Right ventricle myocardium superior (tissue), 1 donor: ENCODE results near the gene BTBD17. TPM values are rescaled to one million over a fixed set of nuclear protein-coding genes. Genes with fewer than 3 reads are reported as not detected.

ENCODE experiments used
- ATAC-seq: fragments of 200-7000 bp; cut with Tn5 transposase; one replicate; pipeline ENCODE4 v1.9.1; 2020; ENCODE audit warnings: mild to moderate bottlenecking; ENCODE audit not compliant: poor library complexity
- DNase-seq: peaks from one replicate; pipeline ENCODE4 v3.0.0-alpha.2; 2020
- intact Hi-C: fragments of 100-400 bp; cut with DNase I; formaldehyde crosslinking; loops from one replicate; pipeline ENCODE4 v1.11.2; 2022
- total RNA-seq: library from RNA; stranded (reverse); fragmentation: NEBNext Ultra II Directional; extraction: Animal tissue kit (Norgen Biotek cat#: 25700); gene quantifications from one replicate; pipeline ENCODE4 v1.2.1, GENCODE V29; 2021
- donor health status: DM: no; HTN: yes; CAD: no; lungs with severe emphysema.

BTBD17 gene
- total RNA-seq, 1 donor from 2014 or later, result not detected

- intact Hi-C loops, result no loop called here
- ATAC-seq, result peak; percentile 90
- DNase-seq, result peak; percentile 68
These were observed 35.8 kb downstream of the BTBD17 start, which contains the start of gene KIF19 for GRCh38 chr17:74325743-74326379. TSS of gene KIF19 (plus strand) at chr17:74326226. CDS start at chr17:74326350, 124 bp downstream.

GRCh38 chr17:74325376-74325742 is 36.3 kb downstream of the BTBD17 start:
- intact Hi-C loops, result no loop called here
- ATAC-seq (peak; percentile 61), DNase-seq (no peak)

- DNase-seq (no peak), ATAC-seq (no peak)
- intact Hi-C loops, result no loop called here
These were observed 37.1 kb downstream of the BTBD17 start for GRCh38 chr17:74324521-74324920.

- DNase-seq (no peak), ATAC-seq (no peak)
- intact Hi-C loops, result no loop called here
These were observed 43.3 kb downstream of the BTBD17 start for GRCh38 chr17:74318391-74318790.

GRCh38 chr17:74317071-74317470 is 44.6 kb downstream of the BTBD17 start:
- no peak for ATAC-seq
- no peak for DNase-seq
- intact Hi-C loops, result no loop called here

- no peak for DNase-seq
- no peak for ATAC-seq
- intact Hi-C loops, result no loop called here
These were observed 45.4 kb downstream of the BTBD17 start for GRCh38 chr17:74316220-74316619.

- DNase-seq (no peak), ATAC-seq (no peak)
- intact Hi-C loops, result no loop called here
These were observed 46.8 kb downstream of the BTBD17 start for GRCh38 chr17:74314877-74315276.

DNA sequence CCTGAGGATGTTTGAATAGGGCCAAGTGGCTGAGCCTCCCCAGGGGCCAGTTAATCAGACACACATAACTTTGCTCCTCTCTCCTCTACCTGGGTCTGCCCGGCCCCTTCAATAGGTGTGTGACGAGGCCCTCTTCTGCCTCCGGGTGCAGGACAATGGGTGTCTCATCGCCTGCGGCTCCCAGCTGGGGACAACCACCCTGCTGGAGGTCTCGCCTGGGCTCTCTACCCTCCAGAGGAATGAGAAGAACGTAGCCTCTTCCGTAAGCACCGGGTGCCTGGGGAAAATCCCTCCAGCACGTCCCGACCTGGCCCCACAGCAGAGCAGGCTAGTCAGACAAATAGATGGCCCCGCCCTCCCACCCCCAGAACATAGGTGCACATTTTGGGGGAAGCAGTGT is 51.8 kb downstream of the BTBD17 start:
- DNase-seq (no peak), ATAC-seq (no peak)
- intact Hi-C loops, result loop anchor here (5.0 to 10.0 kb wide), 3 partner anchors 52 to 185 kb away; partner anchors contain the start of gene BTBD17

DNA sequence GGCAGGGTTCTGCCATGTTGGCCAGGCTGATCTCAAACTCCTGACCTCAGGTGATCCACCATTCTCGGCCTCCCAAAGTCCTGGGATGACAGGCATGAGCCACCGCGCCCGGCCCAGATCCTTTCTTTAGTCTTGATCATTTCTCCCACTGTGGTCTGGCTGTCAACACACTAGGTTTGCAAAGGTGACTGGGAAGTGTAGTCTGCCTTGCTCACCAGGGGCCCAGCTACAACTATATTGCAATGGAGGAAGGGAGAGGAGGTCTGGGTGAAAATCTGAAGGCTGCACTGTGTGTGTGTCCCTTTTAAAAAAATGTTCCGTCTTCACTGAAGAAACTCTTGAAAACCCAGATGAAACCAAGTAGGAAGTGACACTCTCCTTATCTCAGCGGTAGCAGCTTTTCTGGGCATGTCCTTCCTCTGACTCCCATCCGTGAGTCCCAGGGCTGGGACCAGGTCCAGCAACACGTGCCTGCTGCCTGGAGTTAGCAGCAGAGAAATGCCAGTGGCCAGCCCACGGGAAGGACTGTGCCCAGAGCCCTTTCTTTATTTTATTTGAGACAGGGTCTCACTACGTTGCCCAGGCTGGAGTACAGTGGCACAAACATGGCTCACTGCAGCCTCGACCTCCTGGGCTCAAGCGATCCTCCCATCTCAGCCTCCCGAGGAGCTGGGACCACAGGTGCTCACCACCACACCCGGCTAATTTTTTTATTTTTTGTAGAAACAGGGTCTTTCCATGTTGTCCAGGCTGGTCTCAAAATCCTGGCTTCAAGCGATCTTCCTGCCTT is 53.5 kb downstream of the BTBD17 start:
- intact Hi-C loops, result loop anchor here (5.0 to 10.0 kb wide), 3 partner anchors 54 to 187 kb away; partner anchors contain the start of gene BTBD17
- peak; percentile 90 for ATAC-seq
- peak; percentile 84 for DNase-seq

Other genes starting within 250 kb of the BTBD17 start
- gene RPL38, start 158.2 kb downstream of the BTBD17 start, total RNA-seq, result 691 TPM
- 41.8 TPM for gene TTYH2, start 148.3 kb downstream of the BTBD17 start, total RNA-seq
- not detected for gene DNAI2, start 87.6 kb downstream of the BTBD17 start, total RNA-seq
- gene KIF19, start 35.6 kb downstream of the BTBD17 start, total RNA-seq, result 0.22 TPM
- gene GPR142, start 5.6 kb upstream of the BTBD17 start, total RNA-seq, result not detected
- gene GPRC5C, start 70.2 kb upstream of the BTBD17 start, total RNA-seq, result 30.5 TPM
- 1.7 TPM for gene CD300A, start 104.8 kb upstream of the BTBD17 start, total RNA-seq
- gene CD300LB, start 169.6 kb upstream of the BTBD17 start, total RNA-seq, result 0.16 TPM
- gene CD300C, start 184.2 kb upstream of the BTBD17 start, total RNA-seq, result 1.00 TPM
- gene CD300H, start 205.6 kb upstream of the BTBD17 start, total RNA-seq, result not detected
- not detected for gene CD300LD, start 230.4 kb upstream of the BTBD17 start, total RNA-seq